Astrocyte of the spinal cord (primary cell): ENCODE data around the gene NXPH4.

Experiments used
- DNase-seq: peaks from one replicate; pipeline ENCODE4 v3.0.0; 2011; ENCODE audit warnings: low read depth, low spot score
- H3K4me3 ChIP-seq: 2 replicates; pipeline ENCODE4 v1.5.1; 2011; ENCODE audit warnings: low read depth, mild to moderate bottlenecking, low read length, moderate library complexity
- in situ Hi-C: cut with HindIII; loops from 2 replicates; pipeline ENCODE4 v1.10.0; 2017; ENCODE audit warnings: low sequenced_read_pairs
- TF ChIP-seq, protein P1 (sequence below): IDR thresholded peaks from 2 replicates; pipeline ENCODE4 v1.5.1; 2012; ENCODE audit warnings: low read depth, mild to moderate bottlenecking, low read length, inconsistent platforms

Gene NXPH4

DNA sequence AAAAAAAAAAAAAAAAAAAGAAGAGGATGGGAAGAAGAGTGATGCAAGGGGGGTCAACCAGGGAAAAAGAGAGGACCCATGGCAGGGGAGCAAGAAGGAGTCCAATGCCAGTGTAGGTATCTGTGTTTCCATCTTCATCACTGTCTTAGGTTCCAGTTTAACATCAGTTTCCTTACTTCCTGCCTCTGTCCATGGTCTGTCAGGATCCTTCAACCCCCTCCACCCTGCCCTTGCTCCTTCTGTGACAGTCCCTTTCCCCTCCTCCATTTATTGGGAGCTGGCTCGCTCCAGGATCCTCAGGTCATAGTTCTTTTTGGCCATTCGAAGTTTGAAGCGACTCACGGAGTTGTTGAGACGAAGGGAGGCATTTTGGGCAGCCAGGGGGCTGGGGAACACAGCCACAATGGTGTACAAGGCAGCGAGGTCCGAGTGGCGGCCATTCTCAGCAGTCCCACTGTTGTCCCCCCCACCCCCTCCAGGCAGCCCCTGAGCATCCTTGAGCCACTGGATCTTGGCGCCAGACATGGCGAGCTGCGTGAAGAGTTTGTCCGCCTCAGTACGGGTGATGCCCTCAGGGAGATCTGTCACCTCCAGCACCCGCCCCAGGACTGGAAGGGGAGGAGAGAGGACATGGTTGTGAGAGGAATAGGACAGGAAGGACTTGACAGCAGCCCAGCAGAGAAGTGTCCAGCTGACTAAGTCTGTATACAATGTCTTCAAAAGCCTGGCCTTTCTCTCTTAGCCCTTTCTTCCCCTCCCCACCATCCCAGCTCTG is 38.1 kb downstream of the NXPH4 start:
- DNase-seq, result no peak
- in situ Hi-C loops, result no loop called here
- TF ChIP-seq, protein P1, sequence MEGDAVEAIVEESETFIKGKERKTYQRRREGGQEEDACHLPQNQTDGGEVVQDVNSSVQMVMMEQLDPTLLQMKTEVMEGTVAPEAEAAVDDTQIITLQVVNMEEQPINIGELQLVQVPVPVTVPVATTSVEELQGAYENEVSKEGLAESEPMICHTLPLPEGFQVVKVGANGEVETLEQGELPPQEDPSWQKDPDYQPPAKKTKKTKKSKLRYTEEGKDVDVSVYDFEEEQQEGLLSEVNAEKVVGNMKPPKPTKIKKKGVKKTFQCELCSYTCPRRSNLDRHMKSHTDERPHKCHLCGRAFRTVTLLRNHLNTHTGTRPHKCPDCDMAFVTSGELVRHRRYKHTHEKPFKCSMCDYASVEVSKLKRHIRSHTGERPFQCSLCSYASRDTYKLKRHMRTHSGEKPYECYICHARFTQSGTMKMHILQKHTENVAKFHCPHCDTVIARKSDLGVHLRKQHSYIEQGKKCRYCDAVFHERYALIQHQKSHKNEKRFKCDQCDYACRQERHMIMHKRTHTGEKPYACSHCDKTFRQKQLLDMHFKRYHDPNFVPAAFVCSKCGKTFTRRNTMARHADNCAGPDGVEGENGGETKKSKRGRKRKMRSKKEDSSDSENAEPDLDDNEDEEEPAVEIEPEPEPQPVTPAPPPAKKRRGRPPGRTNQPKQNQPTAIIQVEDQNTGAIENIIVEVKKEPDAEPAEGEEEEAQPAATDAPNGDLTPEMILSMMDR, result no peak
- no peak overlapping the region for H3K4me3 ChIP-seq

DNA sequence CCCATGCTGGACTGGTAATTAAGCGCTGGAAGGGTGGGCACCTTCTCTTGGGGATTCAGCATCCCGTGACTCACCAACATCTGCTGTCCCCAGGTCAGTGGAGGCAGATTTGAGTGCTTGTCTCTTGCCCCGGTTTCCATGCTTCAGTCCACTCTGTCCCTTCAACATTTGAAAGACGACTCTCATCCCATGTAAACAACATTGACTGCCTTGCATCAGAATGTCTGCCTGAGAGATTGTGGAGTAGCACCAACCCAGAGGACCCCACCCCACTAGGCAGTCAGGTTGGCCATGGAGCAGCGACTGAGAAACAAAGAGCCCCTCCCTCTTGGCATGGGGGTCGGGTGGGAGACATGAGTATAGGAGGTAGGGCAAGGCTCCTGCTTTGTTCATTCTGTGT is 39.3 kb downstream of the NXPH4 start:
- in situ Hi-C loops, result no loop called here
- TF ChIP-seq, protein P1, result no peak
- H3K4me3 ChIP-seq, result no peak overlapping the region
- DNase-seq, result no peak

DNA sequence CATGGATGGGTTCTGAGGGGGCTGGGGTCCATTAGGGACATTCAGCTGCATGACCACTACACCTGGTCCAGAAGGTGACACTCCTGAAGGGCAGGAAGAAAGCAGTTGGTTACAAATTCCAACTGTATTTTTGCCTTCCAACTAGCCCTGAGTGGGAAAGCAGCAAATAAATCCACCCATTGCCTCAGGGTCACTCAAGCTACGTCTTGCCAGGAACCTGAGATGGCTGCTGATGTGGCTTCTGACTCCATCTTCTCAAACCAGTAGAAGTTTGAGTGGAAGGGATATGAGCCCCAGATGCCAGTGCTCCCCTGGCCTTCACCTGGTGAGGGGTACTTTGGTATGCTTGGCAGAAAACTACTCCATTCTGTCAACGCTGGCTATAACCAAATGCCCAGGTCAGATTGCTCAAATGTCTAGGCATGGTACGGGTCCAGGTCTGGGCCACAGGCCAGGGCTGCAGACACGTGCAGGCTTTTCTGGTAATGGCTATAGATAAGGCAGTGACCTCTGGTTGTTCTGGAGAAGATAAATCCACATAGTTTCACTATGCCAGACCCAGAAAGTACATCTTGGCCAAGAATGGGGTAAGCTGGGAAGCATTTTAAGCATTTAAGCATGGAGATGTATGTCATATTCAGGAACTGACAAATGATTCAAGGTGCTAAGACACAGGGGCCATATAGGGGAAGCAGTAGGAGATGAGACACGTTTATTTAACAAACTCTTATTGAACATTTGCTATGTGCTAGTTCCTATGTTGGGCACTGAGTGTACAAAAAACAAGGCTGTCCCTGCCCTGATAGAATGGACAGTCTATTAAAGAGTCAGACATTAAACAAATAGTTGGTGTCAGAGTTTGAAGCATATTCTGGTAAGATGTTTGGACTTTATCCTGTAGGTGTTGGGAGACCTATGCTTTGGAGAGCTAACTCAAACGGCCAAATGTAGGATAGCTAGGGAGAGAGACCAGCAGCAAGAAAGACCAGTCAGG is 42.7 kb downstream of the NXPH4 start:
- DNase-seq, result no peak
- in situ Hi-C loops, result no loop called here
- no peak overlapping the region for H3K4me3 ChIP-seq
- TF ChIP-seq, protein P1, result no peak

- in situ Hi-C loops, result no loop called here
- H3K4me3 ChIP-seq, result no peak overlapping the region
- TF ChIP-seq, protein P1, result no peak
- no peak for DNase-seq
Measured at GRCh38 chr12:57260366-57260765, 43.8 kb downstream of the NXPH4 start.

- in situ Hi-C loops, result no loop called here
- no peak for DNase-seq
- no peak overlapping the region for H3K4me3 ChIP-seq
- TF ChIP-seq, protein P1, result no peak
Measured at GRCh38 chr12:57261428-57261865, 44.9 kb downstream of the NXPH4 start.

DNA sequence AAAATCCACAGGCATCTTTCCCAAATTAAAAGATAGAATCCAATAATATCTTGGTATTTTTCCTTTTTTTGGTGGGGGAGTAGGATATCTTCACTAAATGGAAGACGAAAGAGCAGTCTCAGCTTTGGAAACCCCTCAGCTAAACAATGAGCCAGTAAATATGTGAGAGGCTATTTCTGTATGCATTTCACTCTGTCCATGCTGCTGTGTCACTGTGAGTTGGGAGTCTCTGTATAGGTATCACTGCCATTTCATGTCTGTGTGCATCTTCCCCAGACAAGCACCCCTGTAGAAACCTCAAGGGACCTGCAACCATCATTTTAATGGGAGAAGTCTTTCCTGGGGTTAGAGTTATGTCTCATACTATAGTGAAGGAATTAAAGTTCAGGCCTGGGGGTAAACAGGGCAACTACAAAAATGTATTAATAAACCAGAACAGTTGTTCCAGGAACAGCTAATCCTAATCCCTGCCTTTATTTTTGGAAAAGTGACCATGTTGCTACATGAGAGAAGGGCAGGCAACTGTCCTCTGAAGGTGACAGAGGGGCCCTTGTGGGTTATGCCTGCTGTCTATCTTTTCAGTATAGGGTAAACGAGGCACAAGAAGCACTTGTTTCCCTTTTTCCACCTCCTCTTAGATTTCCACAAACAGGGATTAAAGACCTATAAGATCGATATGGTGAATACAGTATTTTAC is 45.7 kb downstream of the NXPH4 start:
- in situ Hi-C loops, result no loop called here
- TF ChIP-seq, protein P1, result no peak
- DNase-seq, result no peak
- no peak overlapping the region for H3K4me3 ChIP-seq
